H9 (cell line): Measurements from ENCODE around the gene LPP. TPM values are rescaled to one million over a fixed set of nuclear protein-coding genes. Genes with fewer than 3 reads are reported as not detected.

Source experiments
- DNase-seq: peaks from one replicate; pipeline ENCODE4 v3.0.0-alpha.2; 2017
- H2AFZ ChIP-seq: one replicate; pipeline ENCODE4 v1.6.1; 2013; ENCODE audit warnings: mild to moderate bottlenecking, low read length, control low read depth, moderate library complexity
- H2AK5ac ChIP-seq: 2 replicates; pipeline ENCODE4 v1.6.1; 2013; ENCODE audit warnings: low read length, control low read depth, mixed read lengths; ENCODE audit not compliant: insufficient read length
- H2BK120ac ChIP-seq: one replicate; pipeline ENCODE4 v1.6.1; 2013; ENCODE audit warnings: low read depth, mild to moderate bottlenecking, low read length, control low read depth, inconsistent platforms; ENCODE audit not compliant: poor library complexity, severe bottlenecking
- H2BK12ac ChIP-seq: 2 replicates; pipeline ENCODE4 v1.6.1; 2013; ENCODE audit warnings: low read length, control low read depth, mixed read lengths, low read depth; ENCODE audit not compliant: insufficient read length
- H2BK15ac ChIP-seq: 2 replicates; pipeline ENCODE4 v1.6.1; 2013; ENCODE audit warnings: low read depth, low read length, control low read depth
- H2BK20ac ChIP-seq: one replicate; pipeline ENCODE4 v1.6.1; 2013; ENCODE audit warnings: low read depth, mild to moderate bottlenecking, low read length, control low read depth, inconsistent platforms; ENCODE audit not compliant: poor library complexity, severe bottlenecking
- H2BK5ac ChIP-seq: 2 replicates; pipeline ENCODE4 v1.6.1; 2013; ENCODE audit warnings: low read length, control low read depth, mixed read lengths; ENCODE audit not compliant: insufficient read length
- H3K14ac ChIP-seq: 2 replicates; pipeline ENCODE4 v1.6.1; 2013; ENCODE audit warnings: low read length, control low read depth; ENCODE audit not compliant: insufficient read depth
- H3K18ac ChIP-seq: 2 replicates; pipeline ENCODE4 v1.6.1; 2013; ENCODE audit warnings: low read depth, mild to moderate bottlenecking, mixed read lengths, low read length, control low read depth; ENCODE audit not compliant: insufficient read length
- H3K23ac ChIP-seq: 2 replicates; pipeline ENCODE4 v1.6.1; 2013; ENCODE audit warnings: low read length, control low read depth, mixed read lengths, low read depth; ENCODE audit not compliant: insufficient read length
- H3K23me2 ChIP-seq: 2 replicates; pipeline ENCODE4 v1.6.1; 2013; ENCODE audit warnings: low read depth, mild to moderate bottlenecking, mixed read lengths, low read length, control low read depth; ENCODE audit not compliant: insufficient read length, poor library complexity, severe bottlenecking
- H3K27ac ChIP-seq: 2 replicates; pipeline ENCODE4 v1.5.1; 2013; ENCODE audit warnings: low read length, control low read depth, mixed read lengths, low read depth; ENCODE audit not compliant: insufficient read length
- H3K27me3 ChIP-seq: 2 replicates; pipeline ENCODE4 v1.6.1; 2013; ENCODE audit warnings: low read length, control low read depth, inconsistent platforms; ENCODE audit not compliant: insufficient read depth
- H3K4ac ChIP-seq: 2 replicates; pipeline ENCODE4 v1.6.1; 2013; ENCODE audit warnings: low read depth, mild to moderate bottlenecking, control low read depth, inconsistent platforms, low read length, moderate library complexity
- H3K4me1 ChIP-seq: 2 replicates; pipeline ENCODE4 v1.6.1; 2013; ENCODE audit warnings: low read length, control low read depth, inconsistent platforms; ENCODE audit not compliant: insufficient read depth
- H3K4me2 ChIP-seq: 2 replicates; pipeline ENCODE4 v1.6.1; 2013; ENCODE audit warnings: low read length, control low read depth, mixed read lengths; ENCODE audit not compliant: insufficient read length, insufficient read depth
- H3K56ac ChIP-seq: 2 replicates; pipeline ENCODE4 v1.6.1; 2013; ENCODE audit warnings: low read depth, mild to moderate bottlenecking, mixed read lengths, low read length, control low read depth; ENCODE audit not compliant: insufficient read length
- H3K79me1 ChIP-seq: 2 replicates; pipeline ENCODE4 v1.6.1; 2013; ENCODE audit warnings: low read depth, mild to moderate bottlenecking, moderate library complexity, low read length, control low read depth, inconsistent platforms; ENCODE audit not compliant: insufficient read depth, poor library complexity, severe bottlenecking
- H3K79me2 ChIP-seq: 2 replicates; pipeline ENCODE4 v1.6.1; 2013; ENCODE audit warnings: low read length, control low read depth, inconsistent platforms; ENCODE audit not compliant: insufficient read depth
- H3K9ac ChIP-seq: 2 replicates; pipeline ENCODE4 v1.6.1; 2013; ENCODE audit warnings: low read length, control low read depth, mixed read lengths; ENCODE audit not compliant: insufficient read length; ENCODE audit errors: extremely low read depth
- H3K9me3 ChIP-seq: one replicate; pipeline ENCODE4 v1.6.1; 2013; ENCODE audit warnings: low read depth, low read length, inconsistent platforms; ENCODE audit not compliant: control insufficient read depth
- H3T11ph ChIP-seq: one replicate; pipeline ENCODE4 v1.6.1; 2013; ENCODE audit warnings: mild to moderate bottlenecking, low read length, control low read depth, inconsistent platforms
- H4K20me1 ChIP-seq: one replicate; pipeline ENCODE4 v1.6.1; 2013; ENCODE audit not compliant: control insufficient read depth, insufficient read length, insufficient read depth
- H4K5ac ChIP-seq: 2 replicates; pipeline ENCODE4 v1.6.1; 2013; ENCODE audit warnings: low read depth, mild to moderate bottlenecking, mixed read lengths, low read length, control low read depth; ENCODE audit not compliant: insufficient read length
- H4K8ac ChIP-seq: replicated peaks from 2 replicates; pipeline ENCODE4 v1.6.1; 2013; ENCODE audit warnings: low read length, control low read depth, mixed read lengths, low read depth; ENCODE audit not compliant: insufficient read length
- H4K91ac ChIP-seq: 2 replicates; pipeline ENCODE4 v1.6.1; 2013; ENCODE audit warnings: low read depth, mild to moderate bottlenecking, moderate library complexity, mixed read lengths, low read length, control low read depth; ENCODE audit not compliant: insufficient read length
- H3K27ac Mint-ChIP-seq, 3 experiments: 2 replicates in 2 of 3; 3 replicates in 1 of 3; pipeline ENCODE4 v1.8.0; 2020 to 2021; ENCODE audit warnings: mixed read lengths in 3 of 3, mild to moderate bottlenecking in 1 of 3, moderate library complexity in 1 of 3
- H3K27me3 Mint-ChIP-seq: 2 replicates; pipeline ENCODE4 v1.8.0; 2021; ENCODE audit warnings: low read depth, mild to moderate bottlenecking, moderate library complexity, mixed read lengths
- H3K36me3 Mint-ChIP-seq, 3 experiments: 2 replicates in 2 of 3; 3 replicates in 1 of 3; pipeline ENCODE4 v1.8.0; 2020 to 2021; ENCODE audit warnings: low read depth in 3 of 3, mixed read lengths in 3 of 3; ENCODE audit not compliant: insufficient read depth in 1 of 3
- H3K4me1 Mint-ChIP-seq, 2 experiments: 2 replicates each; pipeline ENCODE4 v1.8.0; 2020; ENCODE audit warnings: mixed read lengths in 2 of 2
- H3K4me3 Mint-ChIP-seq, 2 experiments: 2 replicates in 1 of 2; 3 replicates in 1 of 2; pipeline ENCODE4 v1.8.0; 2020 to 2021; ENCODE audit warnings: mild to moderate bottlenecking in 2 of 2, mixed read lengths in 2 of 2, moderate library complexity in 1 of 2
- H3K9me3 Mint-ChIP-seq, 2 experiments: 2 replicates in 1 of 2; 3 replicates in 1 of 2; pipeline ENCODE4 v1.8.0; 2020; ENCODE audit warnings: mild to moderate bottlenecking in 2 of 2, mixed read lengths in 2 of 2, moderate library complexity in 1 of 2
- WGBS: extraction: QIAGEN DNeasy Blood & Tissue Kit; methylation state at CpG from one replicate; pipeline ENCODE4 v1.1.7; 2013; ENCODE audit warnings: missing lambda C conversion rate, low lambda C conversion rate, mixed read lengths; ENCODE audit not compliant: insufficient read length; ENCODE audit errors: extremely low coverage; 5-methylcytosine and 5-hydroxymethylcytosine counted together
- total RNA-seq: library from RNA; stranded (reverse); gene quantifications from 2 replicates; pipeline ENCODE4 v1.2.1, GENCODE V29; 2021
- TF ChIP-seq, protein P1 (sequence below): fragments of 200-600 bp; sonication (generic); conservative IDR thresholded peaks from 3 replicates; pipeline ENCODE4 v1.8.0; 2021; ENCODE audit warnings: antibody characterized with exemption, mild to moderate bottlenecking

Gene LPP
- total RNA-seq, 1 experiment from 2014 or later: 64.6 TPM

GRCh38 chr3:188670446-188670845, 516.5 kb downstream of the LPP start:
- H3K4me3 Mint-ChIP-seq: no peak overlapping the region
- Histone ChIP-seq H3K56ac (no peak overlapping the region), H4K20me1 (no peaks in the 10 kb centered on the region), H2BK20ac (no peak overlapping the region), H2BK12ac (no peak overlapping the region), H4K8ac (no peak overlapping the region), H3K18ac (no peak overlapping the region), H3K23ac (no peak overlapping the region), H3K27me3 (no peaks in the 10 kb centered on the region), H3K14ac (no peak overlapping the region), H3K23me2 (no peaks in the 10 kb centered on the region), H4K5ac (no peak overlapping the region), H2AFZ (no peak overlapping the region), H2BK5ac (no peak overlapping the region), H3K4ac (no peak overlapping the region), H2AK5ac (no peak overlapping the region), H3K27ac (no peak overlapping the region), H2BK120ac (no peak overlapping the region), H3K79me2 (no peaks in the 10 kb centered on the region), H3K4me1 (peaks cover 2% of the 10 kb centered on the region; the same call in 1 of the 2 replicates), H3K79me1 (no peaks in the 10 kb centered on the region), H2BK15ac (no peak overlapping the region), H3K9ac (no peak overlapping the region), H3K4me2 (no peak overlapping the region), H3K9me3 (no peaks in the 10 kb centered on the region), H3T11ph (no peak overlapping the region), H4K91ac (no peak overlapping the region)
- TF ChIP-seq, protein P1, sequence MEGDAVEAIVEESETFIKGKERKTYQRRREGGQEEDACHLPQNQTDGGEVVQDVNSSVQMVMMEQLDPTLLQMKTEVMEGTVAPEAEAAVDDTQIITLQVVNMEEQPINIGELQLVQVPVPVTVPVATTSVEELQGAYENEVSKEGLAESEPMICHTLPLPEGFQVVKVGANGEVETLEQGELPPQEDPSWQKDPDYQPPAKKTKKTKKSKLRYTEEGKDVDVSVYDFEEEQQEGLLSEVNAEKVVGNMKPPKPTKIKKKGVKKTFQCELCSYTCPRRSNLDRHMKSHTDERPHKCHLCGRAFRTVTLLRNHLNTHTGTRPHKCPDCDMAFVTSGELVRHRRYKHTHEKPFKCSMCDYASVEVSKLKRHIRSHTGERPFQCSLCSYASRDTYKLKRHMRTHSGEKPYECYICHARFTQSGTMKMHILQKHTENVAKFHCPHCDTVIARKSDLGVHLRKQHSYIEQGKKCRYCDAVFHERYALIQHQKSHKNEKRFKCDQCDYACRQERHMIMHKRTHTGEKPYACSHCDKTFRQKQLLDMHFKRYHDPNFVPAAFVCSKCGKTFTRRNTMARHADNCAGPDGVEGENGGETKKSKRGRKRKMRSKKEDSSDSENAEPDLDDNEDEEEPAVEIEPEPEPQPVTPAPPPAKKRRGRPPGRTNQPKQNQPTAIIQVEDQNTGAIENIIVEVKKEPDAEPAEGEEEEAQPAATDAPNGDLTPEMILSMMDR: no peak
- H3K36me3 Mint-ChIP-seq: peaks cover 0 to 5% (median 3%) of the 10 kb centered on the region in 3 experiments; a peak in 2 of 7 replicates
- no CpG with 5 or more reads among the region's 5 CpGs for WGBS
- no peak overlapping the region for H3K27ac Mint-ChIP-seq
- H3K4me1 Mint-ChIP-seq: peaks cover 24% of the 10 kb centered on the region in 2 experiments
- no peaks in the 10 kb centered on the region; a peak in 1 of 5 replicates for H3K9me3 Mint-ChIP-seq
- no peaks in the 10 kb centered on the region for H3K27me3 Mint-ChIP-seq
- no peak for DNase-seq
